ENCODE results near the gene LRRN2.
"Not testable (repeated sequence)": the region's sequence is repeated elsewhere in the genome, so short reads cannot be mapped to it uniquely, and the experiment has no call there.

The LRRN2 gene

GRCh38 chr1:204697893-204698292, 12.4 kb upstream of the LRRN2 start:
- in situ Hi-C loops (cut with HindIII; ENCODE audit: low pct_ligation_motif_present, low pct_unique_long_range_greater_than_20kb, low sequenced_read_pairs): no loop called here
- DNase-seq: no peak

- DNase-seq: no peak
- in situ Hi-C loops (cut with HindIII; ENCODE audit: low pct_ligation_motif_present, low pct_unique_long_range_greater_than_20kb, low sequenced_read_pairs): no loop called here
These were observed 11.1 kb upstream of the LRRN2 start for GRCh38 chr1:204696606-204697005.

GRCh38 chr1:204695692-204696091, 10.2 kb upstream of the LRRN2 start:
- no peak for DNase-seq
- in situ Hi-C loops (cut with HindIII; ENCODE audit: low pct_ligation_motif_present, low pct_unique_long_range_greater_than_20kb, low sequenced_read_pairs): no loop called here

GRCh38 chr1:204694145-204694544, 8.6 kb upstream of the LRRN2 start:
- no peak for DNase-seq
- in situ Hi-C loops (cut with HindIII; ENCODE audit: low pct_ligation_motif_present, low pct_unique_long_range_greater_than_20kb, low sequenced_read_pairs): no loop called here

- in situ Hi-C loops (cut with HindIII; ENCODE audit: low pct_ligation_motif_present, low pct_unique_long_range_greater_than_20kb, low sequenced_read_pairs): no loop called here
- DNase-seq: no peak
These were observed 7.4 kb upstream of the LRRN2 start for GRCh38 chr1:204692841-204693356.

GRCh38 chr1:204692325-204692840, 6.8 kb upstream of the LRRN2 start:
- in situ Hi-C loops (cut with HindIII; ENCODE audit: low pct_ligation_motif_present, low pct_unique_long_range_greater_than_20kb, low sequenced_read_pairs): no loop called here
- DNase-seq: no peak

- DNase-seq; in situ Hi-C loops (cut with HindIII; ENCODE audit: low pct_ligation_motif_present, low pct_unique_long_range_greater_than_20kb, low sequenced_read_pairs): not testable (repeated sequence)
These were observed 5.8 kb upstream of the LRRN2 start for GRCh38 chr1:204691328-204691730.

GRCh38 chr1:204688776-204689175, 3.2 kb upstream of the LRRN2 start:
- in situ Hi-C loops (cut with HindIII; ENCODE audit: low pct_ligation_motif_present, low pct_unique_long_range_greater_than_20kb, low sequenced_read_pairs): no loop called here
- DNase-seq: no peak

GRCh38 chr1:204688007-204688406, 2.5 kb upstream of the LRRN2 start:
- in situ Hi-C loops (cut with HindIII; ENCODE audit: low pct_ligation_motif_present, low pct_unique_long_range_greater_than_20kb, low sequenced_read_pairs): no loop called here
- DNase-seq: no peak

- in situ Hi-C loops (cut with HindIII; ENCODE audit: low pct_ligation_motif_present, low pct_unique_long_range_greater_than_20kb, low sequenced_read_pairs): no loop called here
- DNase-seq: no peak
These were observed 835 bp downstream of the LRRN2 start for GRCh38 chr1:204684571-204685235.

- no peak for DNase-seq
- in situ Hi-C loops (cut with HindIII; ENCODE audit: low pct_ligation_motif_present, low pct_unique_long_range_greater_than_20kb, low sequenced_read_pairs): no loop called here
These were observed 1.4 kb downstream of the LRRN2 start for GRCh38 chr1:204684206-204684570.

GRCh38 chr1:204683284-204684205, 2.0 kb downstream of the LRRN2 start:
- in situ Hi-C loops (cut with HindIII; ENCODE audit: low pct_ligation_motif_present, low pct_unique_long_range_greater_than_20kb, low sequenced_read_pairs): no loop called here
- DNase-seq: no peak

GRCh38 chr1:204680461-204680860, 5.1 kb downstream of the LRRN2 start:
- in situ Hi-C loops (cut with HindIII; ENCODE audit: low pct_ligation_motif_present, low pct_unique_long_range_greater_than_20kb, low sequenced_read_pairs): no loop called here

GRCh38 chr1:204680051-204680450, 5.5 kb downstream of the LRRN2 start:
- in situ Hi-C loops (cut with HindIII; ENCODE audit: low pct_ligation_motif_present, low pct_unique_long_range_greater_than_20kb, low sequenced_read_pairs): no loop called here
- no peak for DNase-seq

More at GRCh38 chr1:204680461-204680860, 5.1 kb downstream of the LRRN2 start:
- DNase-seq: no peak

- in situ Hi-C loops (cut with HindIII; ENCODE audit: low pct_ligation_motif_present, low pct_unique_long_range_greater_than_20kb, low sequenced_read_pairs): no loop called here
- DNase-seq: no peak
These were observed 6.6 kb downstream of the LRRN2 start for GRCh38 chr1:204678721-204679475.

- in situ Hi-C loops (cut with HindIII; ENCODE audit: low pct_ligation_motif_present, low pct_unique_long_range_greater_than_20kb, low sequenced_read_pairs): no loop called here
- no peak for DNase-seq
These were observed 7.7 kb downstream of the LRRN2 start for GRCh38 chr1:204677864-204678263.

- in situ Hi-C loops (cut with HindIII; ENCODE audit: low pct_ligation_motif_present, low pct_unique_long_range_greater_than_20kb, low sequenced_read_pairs): no loop called here
- DNase-seq: no peak
These were observed 9.5 kb downstream of the LRRN2 start for GRCh38 chr1:204676043-204676442.

GRCh38 chr1:204673909-204674649, 11.5 kb downstream of the LRRN2 start:
- no peak for DNase-seq

More at GRCh38 chr1:204673909-204674649, 11.5 kb downstream of the LRRN2 start:
- in situ Hi-C loops (cut with HindIII; ENCODE audit: low pct_ligation_motif_present, low pct_unique_long_range_greater_than_20kb, low sequenced_read_pairs): no loop called here

Measured in ACHN (cell line).